ENCODE results near the gene EFCC1. TPM values are rescaled to one million over a fixed set of nuclear protein-coding genes. Genes with fewer than 3 reads are reported as not detected.

EFCC1 gene
- total and polyA plus RNA-seq, 2 donors = 4.3 to 5.7 TPM

DNA sequence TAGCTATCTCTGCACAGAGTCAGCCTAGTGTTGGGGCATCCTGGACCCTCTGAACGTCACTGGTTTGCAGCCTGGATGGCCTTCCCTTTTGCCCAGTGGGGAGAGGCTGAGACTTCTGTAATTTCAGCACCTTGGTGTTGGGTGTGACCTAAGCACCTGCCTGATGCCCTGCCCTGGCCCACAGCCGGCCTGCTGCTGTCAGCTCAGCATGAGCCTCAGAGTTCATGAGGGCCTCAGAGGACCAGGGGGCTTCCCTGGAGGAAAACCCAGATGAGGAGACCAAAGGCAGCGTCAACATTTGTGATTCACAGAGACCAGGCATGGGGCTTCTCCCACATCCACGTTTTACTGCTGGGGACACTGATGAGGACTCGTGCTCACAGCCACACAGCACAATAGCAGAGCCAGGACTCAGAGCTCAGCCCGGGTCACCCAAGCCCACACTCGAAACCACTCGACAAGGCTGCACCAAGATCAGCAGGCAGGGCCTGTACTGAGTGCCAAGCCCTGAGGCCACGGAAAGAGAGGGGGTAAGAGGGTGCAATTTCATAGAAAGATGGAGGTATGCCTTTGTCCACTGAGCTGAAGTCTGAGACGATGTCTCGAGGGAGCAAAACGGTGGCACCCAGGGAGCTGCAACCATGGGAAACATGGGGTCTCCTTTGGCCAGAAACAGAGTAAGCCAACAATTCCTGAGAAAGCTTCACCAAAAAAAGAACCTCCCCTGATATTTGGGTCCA lies 49.6 kb downstream of the EFCC1 start:
- H3K27ac ChIP-seq (ENCODE audit: low read depth) = no peak overlapping the region
- no peak overlapping the region for H3K4me3 ChIP-seq (ENCODE audit: low read depth, low read length)
- DNase-seq (ENCODE audit: extremely low spot score) = no peak
- no peaks in the 10 kb centered on the region for H3K4me1 ChIP-seq (ENCODE audit: insufficient read depth)
- H3K36me3 ChIP-seq (ENCODE audit: insufficient read depth) = no peaks in the 10 kb centered on the region
- WGBS = 94% methylated on average over 12 of the region's 12 CpGs

DNA sequence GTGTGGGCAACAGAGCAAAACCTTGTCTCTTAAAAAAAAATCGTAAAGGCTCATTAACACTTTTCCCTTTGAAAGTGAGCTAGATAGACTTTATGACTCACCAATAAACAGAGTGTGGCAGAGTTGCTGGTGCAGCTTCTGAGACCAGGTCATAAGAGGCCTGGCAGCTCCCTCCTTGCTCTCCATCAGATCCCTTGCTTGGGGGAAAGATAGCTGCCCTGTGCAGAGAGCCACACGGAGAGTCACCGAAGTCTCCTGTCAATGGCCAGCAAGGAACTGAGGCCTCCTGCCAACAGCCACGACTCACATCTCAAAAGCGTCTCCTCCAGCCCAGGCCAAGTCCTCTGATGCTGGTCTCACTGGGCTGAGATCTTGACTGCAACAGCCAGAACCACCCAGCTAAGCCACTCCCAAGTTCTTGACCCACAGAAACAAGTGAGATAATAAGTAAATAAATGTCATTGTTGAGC lies 50.8 kb downstream of the EFCC1 start:
- Histone ChIP-seq H3K27ac (ENCODE audit: low read depth) (no peak overlapping the region), H3K4me1 (ENCODE audit: insufficient read depth) (no peaks in the 10 kb centered on the region), H3K4me3 (ENCODE audit: low read depth, low read length) (no peak overlapping the region), H3K36me3 (ENCODE audit: insufficient read depth) (no peaks in the 10 kb centered on the region)
- WGBS = 29% methylated on average over 5 of the region's 5 CpGs
- DNase-seq (ENCODE audit: extremely low spot score) = no peak

DNA sequence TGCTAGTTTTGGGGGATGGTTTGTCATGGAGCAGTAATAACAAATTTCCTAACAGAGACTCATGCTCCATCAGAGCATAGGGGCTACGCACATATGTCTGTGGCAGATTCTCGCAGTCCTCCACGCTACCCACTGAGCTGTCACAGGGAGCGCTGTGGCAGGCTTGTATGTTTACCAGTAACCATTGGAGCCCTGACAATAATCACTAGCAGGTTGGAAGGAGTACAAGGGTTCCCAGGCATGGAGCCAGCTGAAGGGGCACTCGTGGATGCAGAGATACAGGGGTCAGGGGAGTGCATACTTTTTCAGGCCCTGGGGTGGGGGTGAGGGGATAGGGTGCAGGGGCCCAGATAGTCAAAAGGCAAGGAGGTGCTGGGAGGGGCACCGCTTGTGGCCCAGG lies 51.6 kb downstream of the EFCC1 start:
- no peak for DNase-seq (ENCODE audit: extremely low spot score)

DNA sequence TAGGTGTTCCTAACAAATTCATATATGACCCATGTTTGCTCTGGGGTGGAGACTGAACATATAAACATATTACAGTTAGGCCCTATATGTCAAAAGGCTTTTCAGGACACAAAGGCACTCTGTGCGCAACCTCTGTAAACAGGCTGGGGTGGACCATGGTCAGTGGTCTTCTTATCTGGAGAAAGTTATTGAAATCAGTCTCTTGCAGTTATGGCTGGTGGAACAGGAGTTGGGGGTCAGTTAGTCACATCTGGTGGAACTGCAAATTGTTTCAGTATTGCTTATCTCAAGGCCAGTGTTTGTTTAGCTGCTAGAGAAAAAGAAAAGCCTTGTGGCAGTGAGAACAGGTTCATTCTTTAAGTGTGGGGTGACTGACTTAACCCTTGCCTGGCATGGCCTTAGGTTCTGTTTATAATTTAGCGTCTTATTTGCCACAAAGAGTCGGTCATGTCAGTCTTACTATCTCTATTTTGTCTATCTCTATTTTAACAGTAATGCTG lies 53.6 kb downstream of the EFCC1 start:
- no peak for DNase-seq (ENCODE audit: extremely low spot score)
- Histone ChIP-seq H3K4me3 (ENCODE audit: low read depth, low read length) (no peak overlapping the region), H3K36me3 (ENCODE audit: insufficient read depth) (no peaks in the 10 kb centered on the region), H3K27ac (ENCODE audit: low read depth) (no peak overlapping the region), H3K4me1 (ENCODE audit: insufficient read depth) (no peaks in the 10 kb centered on the region)
- 87% methylated on average over 3 of the region's 3 CpGs for WGBS

More for the DNA sequence above, 51.6 kb downstream of the EFCC1 start:
- H3K4me1 ChIP-seq (ENCODE audit: insufficient read depth) = no peaks in the 10 kb centered on the region
- no peak overlapping the region for H3K4me3 ChIP-seq (ENCODE audit: low read depth, low read length)
- no peaks in the 10 kb centered on the region for H3K36me3 ChIP-seq (ENCODE audit: insufficient read depth)
- no peak overlapping the region for H3K27ac ChIP-seq (ENCODE audit: low read depth)
- 41% methylated on average over 6 of the region's 6 CpGs for WGBS

DNA sequence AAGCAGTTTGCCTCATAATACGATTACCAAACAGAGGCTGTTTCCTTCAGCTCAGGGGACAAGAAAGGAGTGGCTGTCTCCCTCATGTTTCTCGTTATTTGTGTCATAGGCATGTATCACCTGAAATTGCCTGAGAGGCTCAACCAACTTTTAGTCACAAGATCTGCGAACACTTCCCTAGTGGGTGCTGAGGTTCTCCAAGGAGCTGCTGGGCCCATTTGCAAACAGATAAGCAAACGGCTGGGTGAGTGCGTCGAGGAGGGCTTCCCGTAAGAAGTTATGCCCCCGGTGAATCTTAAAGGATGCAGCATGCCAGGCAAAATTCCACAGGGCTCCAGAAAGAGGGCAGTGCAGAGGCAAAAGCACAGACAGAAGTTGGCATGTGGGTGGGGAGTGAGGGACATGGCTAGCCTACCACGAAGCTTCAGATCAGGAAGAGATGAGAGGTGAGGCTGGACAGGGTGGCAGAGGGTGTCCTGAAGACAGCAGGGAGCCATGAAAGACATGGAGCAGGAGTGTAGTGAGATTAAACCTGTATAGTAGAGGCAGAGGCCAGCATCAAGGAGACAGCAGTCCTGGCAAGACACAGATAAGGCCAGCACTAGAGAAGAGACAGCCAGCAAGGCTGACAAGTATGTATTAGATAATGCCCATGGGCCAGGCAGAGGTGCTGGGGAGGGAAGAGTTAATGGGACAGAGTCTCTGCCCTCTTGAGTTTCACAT lies 55.5 kb downstream of the EFCC1 start:
- no peaks in the 10 kb centered on the region for H3K4me1 ChIP-seq (ENCODE audit: insufficient read depth)
- 72% methylated on average over 9 of the region's 9 CpGs for WGBS
- no peak for DNase-seq (ENCODE audit: extremely low spot score)
- no peak overlapping the region for H3K4me3 ChIP-seq (ENCODE audit: low read depth, low read length)
- H3K36me3 ChIP-seq (ENCODE audit: insufficient read depth) = no peaks in the 10 kb centered on the region
- no peak overlapping the region for H3K27ac ChIP-seq (ENCODE audit: low read depth)

DNA sequence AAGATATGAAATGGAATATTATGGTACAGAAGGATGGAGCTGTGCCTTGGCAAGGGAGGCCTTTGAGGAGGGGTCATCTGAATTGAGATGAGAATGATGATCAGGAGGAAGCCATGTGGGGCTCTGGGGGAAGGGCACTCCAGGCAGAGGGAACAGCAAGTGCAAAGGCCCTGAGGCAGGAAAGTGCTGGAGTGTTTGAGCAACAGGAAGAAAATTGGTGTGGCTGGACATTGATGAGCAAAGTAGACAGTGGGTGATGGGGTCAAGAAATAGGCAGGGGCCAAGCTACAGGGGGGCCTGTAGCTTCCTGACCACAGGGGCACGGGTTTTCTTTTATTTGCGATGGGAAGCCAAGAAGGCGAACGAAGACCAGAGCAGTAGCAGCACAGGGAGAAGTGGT lies 56.1 kb downstream of the EFCC1 start:
- H3K4me3 ChIP-seq (ENCODE audit: low read depth, low read length) = no peak overlapping the region
- no peaks in the 10 kb centered on the region for H3K36me3 ChIP-seq (ENCODE audit: insufficient read depth)
- no peaks in the 10 kb centered on the region for H3K4me1 ChIP-seq (ENCODE audit: insufficient read depth)
- WGBS = 91% methylated on average over 4 of the region's 4 CpGs
- no peak for DNase-seq (ENCODE audit: extremely low spot score)
- H3K27ac ChIP-seq (ENCODE audit: low read depth) = no peak overlapping the region

DNA sequence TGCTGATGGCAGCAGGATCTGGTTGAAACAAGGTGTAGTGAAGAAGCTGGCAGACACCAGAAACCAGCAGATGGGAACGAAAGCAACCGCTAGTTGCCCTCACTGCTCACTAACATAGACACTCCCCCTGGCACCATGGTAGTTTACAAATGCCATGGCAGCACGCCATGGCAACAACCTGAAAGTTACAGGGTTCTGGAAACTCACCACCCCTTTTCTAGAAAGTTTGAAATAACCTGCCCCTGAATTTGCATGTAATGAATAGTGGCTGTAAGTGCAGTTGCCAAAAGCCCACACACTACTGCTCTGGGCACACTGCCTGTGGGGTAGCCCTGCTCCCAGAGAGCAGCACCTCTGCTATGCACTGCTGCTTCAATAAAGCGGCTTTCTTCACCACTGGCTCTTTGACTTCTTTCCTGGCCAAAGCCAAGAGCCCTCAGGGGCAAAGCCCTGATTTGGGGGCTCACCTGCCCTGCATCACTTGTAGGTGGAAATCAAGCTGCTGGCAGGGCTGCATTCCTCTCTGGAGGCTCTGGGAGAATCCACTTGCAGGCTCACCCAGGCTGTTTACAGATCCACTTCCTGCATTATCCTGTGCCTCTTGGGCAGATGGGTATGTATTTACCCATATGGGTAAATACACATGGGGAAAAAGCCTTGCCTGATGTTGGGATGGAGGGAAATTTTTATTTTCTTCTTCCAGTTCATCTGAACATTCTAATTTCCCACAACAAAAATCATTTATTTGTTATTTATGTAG lies 57.5 kb downstream of the EFCC1 start:
- DNase-seq (ENCODE audit: extremely low spot score) = no peak
- H3K27ac ChIP-seq (ENCODE audit: low read depth) = no peak overlapping the region
- no peak overlapping the region for H3K4me3 ChIP-seq (ENCODE audit: low read depth, low read length)
- WGBS = 71% methylated on average over 4 of the region's 4 CpGs
- H3K4me1 ChIP-seq (ENCODE audit: insufficient read depth) = no peaks in the 10 kb centered on the region
- H3K36me3 ChIP-seq (ENCODE audit: insufficient read depth) = no peaks in the 10 kb centered on the region

DNA sequence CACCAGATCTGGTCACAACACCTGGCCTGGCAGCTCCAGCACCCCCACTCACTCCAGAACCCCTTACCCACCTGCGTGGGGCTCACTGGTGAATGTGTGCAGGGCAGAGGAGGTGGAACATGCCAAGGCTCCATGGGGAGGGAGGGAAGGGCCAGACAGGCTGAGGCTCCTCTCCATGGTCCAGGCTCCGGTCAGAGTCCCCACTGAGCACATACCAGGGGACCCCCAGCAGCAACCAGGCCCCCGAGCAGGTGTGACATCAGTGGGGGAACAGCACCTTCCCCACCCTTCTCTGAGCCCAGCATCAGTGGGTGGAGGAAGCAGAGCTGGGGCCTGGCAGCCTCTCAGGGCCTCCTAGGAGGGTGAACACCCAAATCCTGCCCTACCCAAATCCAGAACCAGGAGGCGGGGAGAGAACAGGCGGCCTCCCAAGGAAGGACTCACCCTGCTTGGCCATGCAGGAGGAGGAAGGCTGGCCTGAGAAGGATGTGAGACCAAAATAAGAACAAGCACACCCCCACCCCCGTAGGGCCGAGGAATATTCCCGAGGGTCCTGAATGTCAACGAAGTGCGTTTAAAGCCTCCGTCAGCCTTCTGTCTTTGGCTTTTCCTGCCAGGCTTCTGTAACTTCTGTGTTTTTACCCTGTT lies 58.3 kb downstream of the EFCC1 start:
- no peaks in the 10 kb centered on the region for H3K36me3 ChIP-seq (ENCODE audit: insufficient read depth)
- no peaks in the 10 kb centered on the region for H3K4me1 ChIP-seq (ENCODE audit: insufficient read depth)
- WGBS = 83% methylated on average over 11 of the region's 11 CpGs
- H3K4me3 ChIP-seq (ENCODE audit: low read depth, low read length) = no peak overlapping the region
- no peak overlapping the region for H3K27ac ChIP-seq (ENCODE audit: low read depth)
- no peak for DNase-seq (ENCODE audit: extremely low spot score)

DNA sequence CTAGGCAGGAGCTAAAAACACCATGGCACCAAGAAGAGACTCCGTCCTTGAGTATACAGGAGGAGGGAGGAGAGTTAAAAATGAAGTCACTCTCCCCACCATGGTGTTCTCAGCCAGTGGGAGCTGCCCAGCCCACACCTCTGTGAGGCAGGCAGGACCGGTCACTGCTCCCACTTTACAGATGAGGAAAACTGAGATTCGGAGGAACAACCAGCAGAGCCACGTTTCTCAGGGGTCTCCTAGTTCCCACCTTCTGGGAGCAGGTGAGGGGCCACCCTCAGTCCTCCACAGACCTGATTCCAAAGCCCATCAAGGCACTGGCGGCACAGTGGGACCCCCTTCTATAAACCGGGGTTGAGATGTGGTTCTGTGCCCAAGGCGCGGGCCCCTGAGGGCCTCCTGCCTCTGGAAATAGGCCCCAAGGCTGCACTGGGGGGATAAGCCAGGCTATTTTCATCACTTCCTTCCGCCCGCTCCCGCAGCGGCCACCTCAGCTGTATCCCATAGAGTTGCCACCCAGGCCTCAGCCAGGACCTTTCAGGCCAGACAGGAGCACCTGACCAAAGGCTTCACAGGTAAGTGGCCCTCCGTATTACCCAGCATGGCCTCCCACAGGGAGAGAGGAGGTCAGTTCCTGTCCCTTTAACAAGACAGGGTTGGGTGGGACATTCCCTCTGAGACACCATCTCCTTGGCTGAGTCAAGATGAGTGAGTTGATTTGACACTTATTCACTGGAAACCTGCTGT lies 59.3 kb downstream of the EFCC1 start, which contains the start of gene GP9:
Gene GP9, plus strand, starts transcription at position 504 of the 747 bp plus-strand sequence. CDS start 961 bp downstream, outside the sequence.
- 89% methylated on average over 13 of the region's 13 CpGs for WGBS
- no peaks in the 10 kb centered on the region for H3K4me1 ChIP-seq (ENCODE audit: insufficient read depth)
- H3K36me3 ChIP-seq (ENCODE audit: insufficient read depth) = no peaks in the 10 kb centered on the region
- no peak within 1 kb of the TSS for H3K27ac ChIP-seq (ENCODE audit: low read depth)
- no peak within 1 kb of the TSS for H3K4me3 ChIP-seq (ENCODE audit: low read depth, low read length)
- no peak for DNase-seq (ENCODE audit: extremely low spot score)

DNA sequence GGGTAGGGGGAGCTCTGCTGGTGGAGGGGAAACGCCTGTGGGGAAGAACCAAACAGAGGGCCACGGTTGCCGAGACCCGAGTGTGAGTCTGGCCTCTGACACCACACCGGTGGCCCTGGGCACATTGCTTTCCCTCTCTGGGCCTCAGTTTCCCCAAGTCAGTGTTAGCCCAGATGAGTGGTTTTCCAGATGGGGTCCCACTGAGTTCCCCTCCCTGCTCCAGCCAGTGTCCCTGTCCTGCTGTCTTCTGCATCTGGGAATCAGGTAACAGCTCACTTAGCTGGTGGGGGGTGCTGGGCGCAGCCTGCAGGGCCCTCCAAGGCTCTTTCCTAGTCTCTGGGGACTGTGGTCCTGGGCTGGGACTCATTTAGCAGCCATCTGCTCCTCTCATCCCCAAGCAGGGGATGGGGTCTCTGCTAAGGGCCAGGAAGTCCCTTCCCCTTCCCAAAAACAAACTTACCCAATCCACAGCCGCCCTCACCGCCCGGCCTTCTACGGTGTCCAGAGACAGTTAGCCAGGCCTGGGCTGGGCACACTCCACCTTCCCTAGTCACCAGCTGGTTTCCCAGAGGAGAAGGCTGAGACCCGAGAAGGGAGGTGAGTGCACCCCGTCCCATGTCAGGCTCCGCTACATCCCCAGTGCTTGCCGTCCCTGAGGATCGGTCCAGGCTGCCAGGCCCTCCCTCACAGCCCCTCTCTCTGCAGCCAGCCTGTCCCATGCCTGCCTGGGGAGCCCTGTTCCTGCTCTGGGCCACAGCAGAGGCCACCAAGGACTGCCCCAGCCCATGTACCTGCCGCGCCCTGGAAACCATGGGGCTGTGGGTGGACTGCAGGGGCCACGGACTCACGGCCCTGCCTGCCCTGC lies 60.2 kb downstream of the EFCC1 start:
- H3K4me1 ChIP-seq (ENCODE audit: insufficient read depth) = no peaks in the 10 kb centered on the region
- no peak overlapping the region for H3K4me3 ChIP-seq (ENCODE audit: low read depth, low read length)
- H3K36me3 ChIP-seq (ENCODE audit: insufficient read depth) = no peaks in the 10 kb centered on the region
- H3K27ac ChIP-seq (ENCODE audit: low read depth) = no peak overlapping the region
- DNase-seq (ENCODE audit: extremely low spot score) = no peak
- WGBS = 92% methylated on average over 19 of the region's 19 CpGs

DNA sequence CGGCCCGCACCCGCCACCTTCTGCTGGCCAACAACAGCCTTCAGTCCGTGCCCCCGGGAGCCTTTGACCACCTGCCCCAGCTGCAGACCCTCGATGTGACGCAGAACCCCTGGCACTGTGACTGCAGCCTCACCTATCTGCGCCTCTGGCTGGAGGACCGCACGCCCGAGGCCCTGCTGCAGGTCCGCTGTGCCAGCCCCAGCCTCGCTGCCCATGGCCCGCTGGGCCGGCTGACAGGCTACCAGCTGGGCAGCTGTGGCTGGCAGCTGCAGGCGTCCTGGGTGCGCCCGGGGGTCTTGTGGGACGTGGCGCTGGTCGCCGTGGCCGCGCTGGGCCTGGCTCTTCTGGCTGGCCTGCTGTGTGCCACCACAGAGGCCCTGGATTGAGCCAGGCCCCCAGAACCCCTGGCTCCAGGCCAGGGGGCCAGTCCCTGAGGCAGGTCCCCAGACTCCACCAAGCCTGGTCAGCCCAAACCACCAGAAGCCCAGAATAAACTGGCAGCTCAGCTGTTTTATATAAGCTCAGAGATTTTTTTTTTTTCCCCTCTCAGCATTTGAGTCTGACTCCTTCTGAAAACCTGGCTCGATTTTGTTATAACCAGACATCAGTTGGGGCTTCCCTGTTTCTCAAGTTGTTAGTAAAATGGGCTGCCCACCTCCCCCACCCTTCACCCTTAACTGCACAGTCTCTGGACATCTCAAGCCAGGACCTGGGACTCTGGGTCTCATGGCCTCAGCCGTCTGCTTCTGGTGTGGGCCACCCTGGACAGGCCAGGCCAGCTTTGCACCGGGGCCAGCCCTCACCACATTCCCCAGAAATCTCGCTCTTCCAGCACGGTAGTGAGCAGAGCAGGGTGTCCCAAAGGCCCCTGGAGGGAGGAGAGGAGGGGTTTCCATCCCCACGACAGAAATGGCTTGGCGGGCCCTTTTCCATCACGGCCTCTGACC lies 61.1 kb downstream of the EFCC1 start:
- Histone ChIP-seq H3K4me1 (ENCODE audit: insufficient read depth) (no peaks in the 10 kb centered on the region), H3K4me3 (ENCODE audit: low read depth, low read length) (no peak overlapping the region), H3K27ac (ENCODE audit: low read depth) (no peak overlapping the region), H3K36me3 (ENCODE audit: insufficient read depth) (no peaks in the 10 kb centered on the region)
- DNase-seq (ENCODE audit: extremely low spot score) = no peak
- 86% methylated on average over 32 of the region's 32 CpGs for WGBS
